Neural progenitor cell (in vitro differentiated cells): ENCODE measurements around the gene DCAF4. TPM values are rescaled to one million over a fixed set of nuclear protein-coding genes. Genes with fewer than 3 reads are reported as not detected.

ENCODE experiments used
- DNase-seq: peaks from one replicate; pipeline ENCODE4 v3.0.0-alpha.2; 2016; ENCODE audit warnings: low spot score
- H2AFZ ChIP-seq: fragments of 200-600 bp; sonication (generic); replicated peaks from 2 replicates; pipeline ENCODE4 v1.6.1; 2016; ENCODE audit warnings: antibody characterized with exemption
- H3F3A ChIP-seq: fragments of 200-600 bp; sonication (generic); 2 replicates; pipeline ENCODE4 v1.6.1; 2016; ENCODE audit warnings: antibody characterized with exemption, low read depth
- H3K27ac ChIP-seq: fragments of 200-600 bp; sonication (generic); 2 replicates; pipeline ENCODE4 v1.5.1; 2016; ENCODE audit warnings: mild to moderate bottlenecking
- H3K27me3 ChIP-seq: fragments of 200-600 bp; sonication (generic); 2 replicates; pipeline ENCODE4 v1.6.1; 2016; ENCODE audit warnings: mild to moderate bottlenecking, moderate library complexity
- H3K36me3 ChIP-seq: fragments of 200-600 bp; sonication (generic); 2 replicates; pipeline ENCODE4 v1.5.1; 2016
- H3K4me1 ChIP-seq: fragments of 200-600 bp; sonication (generic); 2 replicates; pipeline ENCODE4 v1.6.1; 2016; ENCODE audit warnings: mixed run types
- H3K4me2 ChIP-seq: fragments of 200-600 bp; sonication (generic); 2 replicates; pipeline ENCODE4 v1.6.1; 2016
- H3K4me3 ChIP-seq: fragments of 200-600 bp; sonication (generic); 2 replicates; pipeline ENCODE4 v1.5.1; 2016
- H3K79me2 ChIP-seq: fragments of 200-600 bp; sonication (generic); 2 replicates; pipeline ENCODE4 v1.6.1; 2016; ENCODE audit warnings: low read depth
- H3K9ac ChIP-seq: fragments of 200-600 bp; sonication (generic); 2 replicates; pipeline ENCODE4 v1.6.1; 2016
- H3K9me3 ChIP-seq: fragments of 200-600 bp; sonication (generic); 2 replicates; pipeline ENCODE4 v1.5.1; 2016; ENCODE audit warnings: low read depth
- H4K20me1 ChIP-seq: fragments of 200-600 bp; sonication (generic); 2 replicates; pipeline ENCODE4 v1.6.1; 2016; ENCODE audit warnings: low read depth
- H3K27ac Mint-ChIP-seq: 3 replicates; pipeline ENCODE4 v1.8.0; 2021; ENCODE audit warnings: mixed read lengths
- H3K27me3 Mint-ChIP-seq: 2 replicates; pipeline ENCODE4 v1.8.0; 2022; ENCODE audit warnings: low read depth, mild to moderate bottlenecking, inconsistent platforms, moderate library complexity, mixed read lengths; ENCODE audit not compliant: insufficient read depth
- H3K36me3 Mint-ChIP-seq: 3 replicates; pipeline ENCODE4 v1.8.0; 2021; ENCODE audit warnings: mixed read lengths
- H3K4me1 Mint-ChIP-seq: 3 replicates; pipeline ENCODE4 v1.8.0; 2021; ENCODE audit warnings: mixed read lengths
- H3K4me3 Mint-ChIP-seq: 3 replicates; pipeline ENCODE4 v1.8.0; 2021; ENCODE audit warnings: mild to moderate bottlenecking, moderate library complexity, mixed read lengths
- H3K9me3 Mint-ChIP-seq: 3 replicates; pipeline ENCODE4 v1.8.0; 2020; ENCODE audit warnings: mixed read lengths
- EZH2 ChIP-seq: fragments of 200-600 bp; sonication (generic); IDR thresholded peaks from 2 replicates; pipeline ENCODE4 v1.6.1; 2017; ENCODE audit warnings: antibody characterized with exemption, mild to moderate bottlenecking, moderate library complexity
- EZH2phosphoT487 ChIP-seq: fragments of 200-600 bp; sonication (generic); IDR thresholded peaks from 2 replicates; pipeline ENCODE4 v1.6.1; 2017; ENCODE audit warnings: antibody characterized with exemption
- total RNA-seq: library from RNA; depleted of rRNA; stranded (reverse); fragments of >200 nt; gene quantifications from 2 replicates; pipeline ENCODE4 v1.2.3, GENCODE V29; 2015; ENCODE audit warnings: low replicate concordance
- TF ChIP-seq, protein P1 (sequence below): fragments of 200-600 bp; sonication (generic); IDR thresholded peaks from 2 replicates; pipeline ENCODE4 v1.5.1; 2017; ENCODE audit warnings: antibody characterized with exemption, mild to moderate bottlenecking

DCAF4 gene
- total RNA-seq, 1 donor from 2014 or later = 3.7 TPM

DNA sequence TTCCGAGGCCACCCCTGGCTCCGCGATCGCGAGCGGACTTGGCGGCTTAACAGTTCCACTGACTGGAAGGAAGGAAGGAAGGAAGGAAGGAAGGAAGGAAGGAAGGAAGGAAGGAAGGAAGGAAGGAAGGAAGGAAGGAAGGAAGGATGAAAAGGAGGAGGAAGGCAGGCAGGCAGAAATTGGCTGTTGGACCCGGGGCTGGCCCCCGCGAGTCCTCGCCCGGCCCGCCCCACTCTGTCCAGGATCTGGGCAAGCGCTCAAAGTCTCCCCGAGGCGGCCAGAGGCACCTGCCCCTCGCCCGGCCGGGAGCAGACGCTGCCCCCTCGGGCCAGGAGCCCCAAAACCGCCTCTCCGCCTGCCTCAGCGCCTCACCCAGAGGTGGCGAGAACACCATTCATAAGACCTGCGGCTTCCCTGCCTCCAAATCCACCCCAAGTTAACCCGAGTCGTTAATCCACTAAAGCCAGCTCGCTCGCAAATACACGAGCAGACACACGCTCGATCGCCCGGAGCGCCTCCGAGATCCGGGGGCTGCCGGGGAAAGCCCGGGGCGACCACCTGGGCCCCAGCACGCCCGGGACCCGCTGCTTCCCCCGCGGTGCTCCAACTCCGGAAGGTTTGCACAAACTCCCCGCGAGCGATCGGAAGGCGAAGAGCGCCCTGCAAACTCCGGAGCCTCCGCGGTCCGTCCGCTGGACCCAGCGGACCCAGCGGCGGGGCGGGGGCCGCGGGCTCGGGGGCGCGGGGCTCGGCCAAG, 33.2 kb upstream of the DCAF4 start:
- Histone ChIP-seq H3K27ac (no peak overlapping the region), H3K9me3 (no peaks in the 10 kb centered on the region), H3K27me3 (peaks cover 73% of the 10 kb centered on the region), H3K79me2 (no peaks in the 10 kb centered on the region), H3F3A (peaks cover 22% of the 10 kb centered on the region), H3K4me2 (peak overlapping the region; percentile 95), H3K4me3 (peak overlapping the region; percentile 72), H4K20me1 (peaks cover 10% of the 10 kb centered on the region), H3K9ac (no peak overlapping the region), H3K4me1 (peaks cover 54% of the 10 kb centered on the region), H3K36me3 (no peaks in the 10 kb centered on the region), H2AFZ (peak overlapping the region; percentile 77)
- H3K27ac Mint-ChIP-seq = no peak overlapping the region
- peaks cover 38% of the 10 kb centered on the region for H3K27me3 Mint-ChIP-seq
- H3K4me3 Mint-ChIP-seq = peak overlapping the region; percentile 88
- H3K36me3 Mint-ChIP-seq = no peaks in the 10 kb centered on the region
- TF ChIP-seq EZH2phosphoT487 = peak; percentile 61
- TF ChIP-seq, protein P1, sequence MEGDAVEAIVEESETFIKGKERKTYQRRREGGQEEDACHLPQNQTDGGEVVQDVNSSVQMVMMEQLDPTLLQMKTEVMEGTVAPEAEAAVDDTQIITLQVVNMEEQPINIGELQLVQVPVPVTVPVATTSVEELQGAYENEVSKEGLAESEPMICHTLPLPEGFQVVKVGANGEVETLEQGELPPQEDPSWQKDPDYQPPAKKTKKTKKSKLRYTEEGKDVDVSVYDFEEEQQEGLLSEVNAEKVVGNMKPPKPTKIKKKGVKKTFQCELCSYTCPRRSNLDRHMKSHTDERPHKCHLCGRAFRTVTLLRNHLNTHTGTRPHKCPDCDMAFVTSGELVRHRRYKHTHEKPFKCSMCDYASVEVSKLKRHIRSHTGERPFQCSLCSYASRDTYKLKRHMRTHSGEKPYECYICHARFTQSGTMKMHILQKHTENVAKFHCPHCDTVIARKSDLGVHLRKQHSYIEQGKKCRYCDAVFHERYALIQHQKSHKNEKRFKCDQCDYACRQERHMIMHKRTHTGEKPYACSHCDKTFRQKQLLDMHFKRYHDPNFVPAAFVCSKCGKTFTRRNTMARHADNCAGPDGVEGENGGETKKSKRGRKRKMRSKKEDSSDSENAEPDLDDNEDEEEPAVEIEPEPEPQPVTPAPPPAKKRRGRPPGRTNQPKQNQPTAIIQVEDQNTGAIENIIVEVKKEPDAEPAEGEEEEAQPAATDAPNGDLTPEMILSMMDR = no peak
- TF ChIP-seq EZH2 = peak; percentile 78
- peaks cover 44% of the 10 kb centered on the region for H3K4me1 Mint-ChIP-seq
- H3K9me3 Mint-ChIP-seq = no peaks in the 10 kb centered on the region
- DNase-seq = peak; percentile 63

DNA sequence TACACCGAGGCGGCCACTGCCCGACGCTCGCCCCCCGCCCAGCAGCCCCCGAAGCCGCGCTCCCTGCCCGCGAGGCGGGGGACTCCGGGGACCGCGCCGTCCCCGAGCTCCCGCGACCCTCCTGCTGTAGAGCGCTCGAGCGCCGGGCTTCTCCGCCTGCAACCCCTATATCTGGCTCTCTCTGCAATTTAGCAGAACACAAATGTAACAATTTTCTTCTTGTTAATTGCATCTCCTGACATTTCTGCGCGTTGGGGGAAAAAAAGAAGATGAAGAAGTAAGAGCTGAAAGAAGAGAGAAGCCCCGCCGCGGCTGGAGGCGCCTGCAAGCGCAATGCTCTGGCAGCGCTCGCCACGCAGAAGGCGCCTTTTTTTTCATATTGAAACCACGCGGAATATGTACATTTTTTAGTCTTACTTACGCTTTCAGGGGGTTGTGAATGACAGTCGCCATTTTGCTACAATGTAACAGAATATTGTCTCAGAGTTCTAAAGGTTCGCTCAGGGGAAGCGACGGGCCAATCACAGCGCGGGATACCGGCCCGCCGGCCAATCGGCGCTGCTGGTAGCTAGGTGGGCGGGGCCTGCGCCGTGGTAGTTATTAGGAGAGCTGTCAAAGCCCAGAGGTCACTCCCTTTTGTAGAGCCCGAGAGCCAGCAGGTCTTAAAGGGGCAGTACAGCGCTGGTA, 32.5 kb upstream of the DCAF4 start, which contains the start of gene DPF3:
DPF3 (minus strand) TSS at position 466 of the 687 bp plus-strand sequence; CDS start at position 453, 13 bp downstream.
- H3K27me3 Mint-ChIP-seq = peaks cover 38% of the 10 kb centered on the region

DNA sequence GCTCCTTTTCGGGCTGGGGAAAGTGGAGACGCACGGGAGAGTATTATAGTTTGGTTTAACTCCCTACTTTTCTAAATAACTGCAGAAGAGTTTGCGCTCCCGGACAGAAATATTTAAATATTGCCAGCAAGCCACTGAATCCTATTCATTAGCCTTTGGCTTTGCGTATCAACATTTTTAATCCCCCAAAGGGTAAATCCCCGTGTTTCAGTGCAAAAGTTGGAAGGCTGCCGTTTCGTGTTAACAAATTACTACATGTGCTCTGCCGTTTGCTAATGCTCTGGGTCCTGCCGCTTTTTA, 32.0 kb upstream of the DCAF4 start:
- peaks cover 39% of the 10 kb centered on the region for H3K4me1 Mint-ChIP-seq
- H3K36me3 ChIP-seq = no peaks in the 10 kb centered on the region
- peaks cover 42% of the 10 kb centered on the region for H3K4me1 ChIP-seq
- H3K9me3 Mint-ChIP-seq = no peaks in the 10 kb centered on the region
- H3K27ac ChIP-seq = no peak overlapping the region
- peaks cover 10% of the 10 kb centered on the region for H4K20me1 ChIP-seq
- peak overlapping the region; percentile 72 for H3K4me3 ChIP-seq
- peak overlapping the region; percentile 95 for H3K4me2 ChIP-seq
- DNase-seq = no peak
- peak overlapping the region; percentile 94 for H3K4me3 Mint-ChIP-seq
- no peak overlapping the region for H3K9ac ChIP-seq
- H3K79me2 ChIP-seq = no peaks in the 10 kb centered on the region
- peaks cover 38% of the 10 kb centered on the region for H3K27me3 Mint-ChIP-seq
- no peaks in the 10 kb centered on the region for H3K36me3 Mint-ChIP-seq
- peaks cover 73% of the 10 kb centered on the region for H3K27me3 ChIP-seq
- no peaks in the 10 kb centered on the region for H3K9me3 ChIP-seq
- TF ChIP-seq EZH2phosphoT487 (no peak), EZH2 (no peak)
- TF ChIP-seq, protein P1 = no peak
- no peak overlapping the region for H2AFZ ChIP-seq
- H3K27ac Mint-ChIP-seq = no peak overlapping the region
- peaks cover 22% of the 10 kb centered on the region for H3F3A ChIP-seq

More for the DNA sequence above, 32.5 kb upstream of the DCAF4 start, which contains the start of gene DPF3:
- H3K9ac ChIP-seq = no peak within 1 kb of the TSS
- H3K4me2 ChIP-seq = peak within 1 kb of the TSS; percentile 95
- Mint-ChIP-seq H3K27ac (no peak within 1 kb of the TSS), H3K4me3 (peak within 1 kb of the TSS; percentile 94), H3K36me3 (no peaks in the 10 kb centered on the region), H3K4me1 (peaks cover 40% of the 10 kb centered on the region), H3K9me3 (no peaks in the 10 kb centered on the region)
- H3K79me2 ChIP-seq = no peaks in the 10 kb centered on the region
- peaks cover 22% of the 10 kb centered on the region for H3F3A ChIP-seq
- TF ChIP-seq EZH2 = peak; percentile 17
- TF ChIP-seq EZH2phosphoT487 = no peak
- peak within 1 kb of the TSS; percentile 77 for H2AFZ ChIP-seq
- H3K36me3 ChIP-seq = no peaks in the 10 kb centered on the region
- DNase-seq = peak; percentile 99
- no peak within 1 kb of the TSS for H3K27ac ChIP-seq
- peaks cover 10% of the 10 kb centered on the region for H4K20me1 ChIP-seq
- H3K4me1 ChIP-seq = peaks cover 47% of the 10 kb centered on the region
- H3K9me3 ChIP-seq = no peaks in the 10 kb centered on the region
- H3K27me3 ChIP-seq = peaks cover 73% of the 10 kb centered on the region
- peak within 1 kb of the TSS; percentile 72 for H3K4me3 ChIP-seq
